Measurements from ENCODE around the gene TEX261. TPM values are rescaled to one million over a fixed set of nuclear protein-coding genes. Genes with fewer than 3 reads are reported as not detected.
"Not testable (repeated sequence)": the region's sequence is repeated elsewhere in the genome, so short reads cannot be mapped to it uniquely, and the experiment has no call there.

Gene TEX261
- total and polyA plus RNA-seq, 7 donors: 31.9 to 70.7 (median 53.8) TPM

GRCh38 chr2:71018625-71019024 is 24.0 kb upstream of the TEX261 start:
- no peak for TF ChIP-seq CTCF (IDR thresholded peaks at IDR 0.05)
- Histone ChIP-seq H3K9me3 (no peaks in the 10 kb centered on the region), H3K27ac (no peak overlapping the region), H3K4me1 (no peaks in the 10 kb centered on the region), H3K36me3 (ENCODE audit: insufficient read depth in 1 of 2, low read depth in 1 of 2) (no peaks in the 10 kb centered on the region), H3K27me3 (ENCODE audit: insufficient read depth in 3 of 3, low read length in 2 of 3) (peaks cover 0 to 4% (median 0%) of the 10 kb centered on the region in 3 donors), H3K4me3 (no peak overlapping the region)
- ATAC-seq (no peak), DNase-seq (no peak)
- 86 to 87% (median 87%) methylated on average over 8 of the region's 8 CpGs for WGBS, 3 donors
- intact Hi-C loops (cut with DNase I): no loop called here

- H3K27ac ChIP-seq; H3K9me3 ChIP-seq; intact Hi-C loops (cut with DNase I); H3K4me1 ChIP-seq; ATAC-seq; H3K36me3 ChIP-seq (ENCODE audit: insufficient read depth in 1 of 2, low read depth in 1 of 2); H3K4me3 ChIP-seq; DNase-seq: not testable (repeated sequence)
- peaks cover 0 to 11% (median 3%) of the 10 kb centered on the region in 3 donors for H3K27me3 ChIP-seq (ENCODE audit: insufficient read depth in 3 of 3, low read length in 2 of 3)
- 23 to 27% (median 25%) methylated on average over 6 of the region's 6 CpGs for WGBS, 3 donors
Measured at GRCh38 chr2:71011786-71012185, 17.1 kb upstream of the TEX261 start.

GRCh38 chr2:71008342-71008741 is 13.7 kb upstream of the TEX261 start:
- no peak overlapping the region for H3K27ac ChIP-seq
- no peak for ATAC-seq
- intact Hi-C loops (cut with DNase I): no loop called here
- WGBS, 3 donors: 86 to 92% (median 90%) methylated on average over 13 of the region's 13 CpGs
- peaks cover 0 to 11% (median 3%) of the 10 kb centered on the region in 3 donors for H3K27me3 ChIP-seq (ENCODE audit: insufficient read depth in 3 of 3, low read length in 2 of 3)
- H3K36me3 ChIP-seq (ENCODE audit: insufficient read depth in 1 of 2, low read depth in 1 of 2): no peaks in the 10 kb centered on the region
- H3K9me3 ChIP-seq: no peaks in the 10 kb centered on the region
- no peak for DNase-seq
- no peak for TF ChIP-seq CTCF (IDR thresholded peaks at IDR 0.05)
- no peaks in the 10 kb centered on the region for H3K4me1 ChIP-seq
- no peak overlapping the region for H3K4me3 ChIP-seq

- DNase-seq (no peak), ATAC-seq (no peak)
- 80 to 86% (median 84%) methylated on average over 5 of the region's 5 CpGs for WGBS, 3 donors
Measured at GRCh38 chr2:71006955-71007799, 12.5 kb upstream of the TEX261 start.

More at GRCh38 chr2:71006955-71007799, 12.5 kb upstream of the TEX261 start:
- Histone ChIP-seq H3K4me3 (no peak overlapping the region), H3K36me3 (ENCODE audit: insufficient read depth in 1 of 2, low read depth in 1 of 2) (no peaks in the 10 kb centered on the region), H3K27me3 (ENCODE audit: insufficient read depth in 3 of 3, low read length in 2 of 3) (peaks cover 0 to 11% (median 0%) of the 10 kb centered on the region in 3 donors), H3K27ac (no peak overlapping the region), H3K4me1 (no peaks in the 10 kb centered on the region), H3K9me3 (no peaks in the 10 kb centered on the region)
- no peak for TF ChIP-seq CTCF (IDR thresholded peaks at IDR 0.05)
- intact Hi-C loops (cut with DNase I): no loop called here

Measured in psoas muscle (tissue), 8 donors.